Measurements from ENCODE around the gene KMT2D.
"Not testable (repeated sequence)": the region's sequence is repeated elsewhere in the genome, so short reads cannot be mapped to it uniquely, and the experiment has no call there.

Gene KMT2D

DNA sequence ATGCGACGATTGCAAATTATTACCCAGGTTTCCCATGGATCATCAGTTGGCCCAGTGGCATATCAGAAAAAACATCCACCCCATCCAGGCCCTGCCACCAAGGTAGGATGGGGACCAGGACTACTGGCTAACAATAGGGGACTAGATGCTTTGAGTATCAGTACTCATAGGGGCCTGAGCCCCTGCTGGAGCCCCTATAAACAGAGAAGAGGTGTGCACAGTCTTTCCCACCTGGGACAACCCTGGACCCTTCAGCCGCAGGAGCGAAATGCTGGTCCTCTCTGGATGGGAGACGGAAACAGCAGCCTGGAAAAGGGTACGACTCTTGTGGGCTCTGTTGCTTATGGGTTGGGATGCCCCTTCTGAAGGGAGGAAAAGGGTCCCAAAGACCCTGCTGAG, 28.3 kb upstream of the KMT2D start:
- DNase-seq (ENCODE audit: low read depth): no peak

- no peak for DNase-seq (ENCODE audit: low read depth)
These were observed 27.7 kb upstream of the KMT2D start for GRCh38 chr12:49088150-49088931.

DNA sequence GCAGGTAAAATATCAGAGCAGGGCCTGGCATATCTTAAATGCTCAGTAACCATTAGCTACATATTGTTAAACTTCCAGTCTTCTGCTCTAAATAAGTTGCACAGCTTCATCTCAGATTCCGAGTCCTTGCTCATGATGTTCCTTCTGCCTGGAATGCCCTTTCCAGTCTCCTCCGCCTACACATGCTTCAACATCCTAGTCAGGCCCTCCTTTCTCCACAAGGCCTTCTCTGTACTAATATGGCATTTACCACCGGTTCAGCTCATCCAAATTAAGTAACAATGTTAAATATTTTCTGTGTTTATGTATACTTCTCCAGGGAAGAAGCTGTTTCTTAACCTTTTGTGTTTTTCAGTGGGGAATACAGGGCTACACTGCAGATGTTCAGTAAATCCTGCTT, 25.5 kb upstream of the KMT2D start:
- no peak for DNase-seq (ENCODE audit: low read depth)

GRCh38 chr12:49084438-49084837, 23.8 kb upstream of the KMT2D start:
- no peak for DNase-seq (ENCODE audit: low read depth)

DNA sequence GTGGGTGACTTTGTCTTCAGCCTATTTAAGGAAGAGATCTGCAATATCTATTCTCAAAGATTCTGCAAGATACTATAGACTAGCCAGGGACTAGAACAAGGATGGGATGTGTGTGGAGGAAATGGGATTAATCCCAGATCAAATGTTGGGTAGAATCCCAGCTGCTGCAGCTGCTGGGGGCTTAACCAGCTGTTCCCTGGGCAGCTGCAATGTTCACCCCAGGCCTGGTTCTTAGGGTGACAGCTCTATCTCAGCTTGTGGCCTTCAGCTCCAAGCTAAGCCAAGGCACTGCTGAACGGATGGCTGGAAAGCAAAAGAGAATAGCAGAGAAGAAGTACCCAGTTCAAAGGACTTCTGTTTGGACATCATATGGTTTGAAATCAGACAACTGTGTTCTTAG, 19.2 kb upstream of the KMT2D start:
- DNase-seq (ENCODE audit: low read depth): no peak

GRCh38 chr12:49070971-49071370, 10.4 kb upstream of the KMT2D start:
- no peak for DNase-seq (ENCODE audit: low read depth)

DNA sequence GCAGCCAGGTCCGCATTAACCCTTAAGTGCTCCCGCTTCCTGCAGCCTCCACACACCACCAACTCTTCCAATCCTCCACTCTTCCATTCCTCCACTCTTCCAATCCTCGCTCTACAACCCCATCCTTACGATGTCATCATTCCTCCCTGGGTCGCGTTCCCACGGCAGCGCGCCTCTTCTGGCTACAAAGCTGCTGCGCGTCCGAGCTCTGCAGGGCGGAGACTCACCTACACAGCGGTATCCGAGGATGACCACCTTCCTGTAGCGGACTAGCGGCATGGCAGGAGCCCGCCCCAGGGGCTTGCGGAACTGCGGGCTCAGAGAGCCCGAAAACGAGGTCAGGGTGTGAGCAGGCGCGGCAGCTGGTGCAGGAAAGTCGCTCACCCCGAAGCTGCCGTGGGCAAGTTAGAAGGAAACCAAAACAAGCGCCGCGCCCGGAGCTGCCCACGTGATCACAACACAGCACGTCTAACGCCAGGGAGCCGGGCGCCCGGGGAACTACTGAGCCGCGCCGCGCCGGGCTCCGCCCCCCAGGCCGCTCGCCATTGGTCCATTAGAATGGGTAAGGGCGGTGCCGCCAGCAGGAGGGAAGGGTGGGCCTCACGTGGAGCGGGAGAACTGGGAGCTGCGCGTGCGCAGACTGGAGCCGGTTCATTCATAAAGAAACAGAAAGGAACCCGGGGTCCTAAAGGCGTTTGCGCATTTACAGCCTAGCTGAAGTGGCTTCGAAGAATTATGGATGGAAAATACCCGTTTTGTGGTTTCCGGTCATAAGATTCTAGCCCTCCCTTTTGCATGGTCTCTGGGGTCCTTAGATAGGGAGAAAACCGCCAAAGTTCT, 9.1 kb upstream of the KMT2D start, which contains the start of gene RHEBL1:
Gene RHEBL1 (minus strand): TSS at position 473 of the 840 bp plus-strand sequence. CDS start 194 bp downstream, at position 279.
- DNase-seq (ENCODE audit: low read depth): peak; percentile 95

DNA sequence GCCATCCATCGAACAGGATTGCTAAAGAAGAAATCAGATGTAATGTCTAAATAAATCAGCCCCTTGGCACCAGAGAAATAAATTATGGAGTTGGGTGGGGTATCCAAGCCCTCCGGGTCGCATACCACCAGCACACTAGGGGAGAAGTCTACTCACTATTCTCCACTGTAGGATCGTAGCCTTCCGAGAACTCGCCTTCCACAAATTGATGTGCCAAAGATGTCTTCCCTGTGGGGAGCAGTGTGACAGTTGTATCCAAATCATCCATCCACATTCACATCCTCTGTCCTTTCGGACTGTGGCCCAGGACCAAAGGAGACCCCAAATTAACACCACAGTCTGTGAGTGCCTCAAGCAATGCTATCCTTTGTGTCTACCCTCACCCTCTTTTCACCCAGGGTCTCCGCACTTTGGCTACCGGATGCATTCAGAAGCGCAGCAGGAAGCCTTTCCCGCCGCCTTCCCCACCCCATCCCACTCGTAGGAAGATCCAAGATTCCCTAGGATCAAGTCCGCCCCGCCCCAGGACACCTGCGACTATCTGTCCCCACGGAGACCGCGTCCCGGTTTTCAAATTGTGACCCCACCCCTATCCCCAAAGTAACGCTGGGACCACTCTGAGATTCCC, 8.4 kb upstream of the KMT2D start:
- DNase-seq (ENCODE audit: low read depth): no peak

GRCh38 chr12:49066120-49066519, 5.5 kb upstream of the KMT2D start:
- no peak for DNase-seq (ENCODE audit: low read depth)

GRCh38 chr12:49064767-49065152, 4.2 kb upstream of the KMT2D start:
- no peak for DNase-seq (ENCODE audit: low read depth)

- not testable (repeated sequence) for DNase-seq (ENCODE audit: low read depth)
These were observed 1.3 kb upstream of the KMT2D start for GRCh38 chr12:49061916-49062315.

- no peak for DNase-seq (ENCODE audit: low read depth)
These were observed 610 bp upstream of the KMT2D start for GRCh38 chr12:49061157-49061650.

DNA sequence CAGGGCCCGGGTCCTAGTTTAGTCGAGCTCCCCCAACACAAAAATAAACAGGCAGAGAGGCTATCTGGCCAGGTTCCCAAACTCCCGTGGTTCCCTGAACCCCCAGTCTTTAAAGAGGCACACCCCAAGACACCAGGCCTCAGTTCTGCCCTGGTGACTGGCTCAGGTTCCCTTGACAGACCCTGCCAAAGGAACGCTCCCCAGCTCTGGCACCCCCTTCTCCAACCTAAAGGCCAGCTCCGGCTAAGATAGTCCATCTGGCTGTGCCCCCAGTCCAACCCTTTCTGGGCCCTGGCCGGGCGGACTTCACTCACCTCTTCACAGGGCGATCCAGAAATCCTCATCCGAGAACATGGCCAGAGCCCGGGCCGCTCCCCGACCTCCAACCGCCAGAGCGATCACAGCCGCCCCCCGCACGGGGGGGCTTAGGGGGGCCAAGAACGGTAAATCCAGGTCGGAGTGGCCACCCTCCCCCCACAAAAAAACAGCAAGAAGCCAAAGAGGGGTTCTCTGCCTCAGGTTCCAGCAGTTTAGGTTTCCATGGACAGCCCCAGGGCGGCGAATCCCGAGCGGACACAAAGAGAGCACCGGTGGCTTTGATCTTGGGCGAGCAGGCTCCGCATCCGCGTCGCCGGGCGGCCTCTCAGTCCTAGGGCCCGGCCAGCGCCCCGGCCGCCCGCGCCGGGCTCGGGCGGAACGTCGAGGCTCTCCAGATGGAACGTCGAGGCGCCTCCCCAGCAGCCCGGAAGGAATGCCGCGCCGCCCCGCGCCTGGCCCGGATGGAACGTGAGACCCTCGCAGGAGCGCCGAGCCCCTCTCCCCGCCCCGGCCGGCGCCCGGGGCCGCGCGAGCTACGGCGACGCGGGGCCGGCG, 1.1 kb downstream of the KMT2D start:
- DNase-seq (ENCODE audit: low read depth): no peak

- no peak for DNase-seq (ENCODE audit: low read depth)
These were observed 1.6 kb downstream of the KMT2D start for GRCh38 chr12:49059045-49059298.

DNA sequence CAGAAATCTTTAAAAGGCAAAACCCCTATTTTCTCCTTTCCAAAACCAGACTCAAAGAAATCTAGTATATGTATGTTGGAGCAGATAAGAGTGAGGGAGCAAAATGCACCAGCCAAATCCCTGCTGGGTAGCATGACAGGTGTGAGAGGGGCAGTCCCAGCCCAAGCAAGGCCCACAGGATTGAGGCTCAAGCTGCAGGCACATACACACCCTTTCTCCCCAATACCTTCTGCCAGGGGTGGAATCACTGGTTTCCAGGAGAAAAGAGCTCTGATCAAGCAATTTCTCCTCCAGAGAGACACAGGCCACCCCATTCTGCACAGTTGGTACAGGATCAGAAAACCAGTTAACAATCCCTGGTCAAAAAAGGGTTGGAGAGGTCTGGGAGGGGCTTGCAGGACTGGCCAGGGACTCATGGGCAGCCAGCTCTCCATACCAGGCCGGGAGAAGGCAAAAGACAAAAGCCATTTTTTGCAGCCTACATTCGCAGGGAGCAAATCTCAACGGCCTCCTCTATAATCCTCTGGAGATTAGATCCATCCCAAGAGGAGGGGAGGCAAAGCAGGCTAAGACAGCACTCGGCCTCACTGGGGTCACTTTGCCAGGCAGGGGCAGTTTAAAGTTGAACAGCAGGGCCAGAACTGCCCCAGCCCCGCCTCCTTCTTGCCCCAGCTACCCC, 2.1 kb downstream of the KMT2D start:
- no peak for DNase-seq (ENCODE audit: low read depth)

- DNase-seq (ENCODE audit: low read depth): no peak
These were observed 2.7 kb downstream of the KMT2D start for GRCh38 chr12:49057888-49058287.

DNA sequence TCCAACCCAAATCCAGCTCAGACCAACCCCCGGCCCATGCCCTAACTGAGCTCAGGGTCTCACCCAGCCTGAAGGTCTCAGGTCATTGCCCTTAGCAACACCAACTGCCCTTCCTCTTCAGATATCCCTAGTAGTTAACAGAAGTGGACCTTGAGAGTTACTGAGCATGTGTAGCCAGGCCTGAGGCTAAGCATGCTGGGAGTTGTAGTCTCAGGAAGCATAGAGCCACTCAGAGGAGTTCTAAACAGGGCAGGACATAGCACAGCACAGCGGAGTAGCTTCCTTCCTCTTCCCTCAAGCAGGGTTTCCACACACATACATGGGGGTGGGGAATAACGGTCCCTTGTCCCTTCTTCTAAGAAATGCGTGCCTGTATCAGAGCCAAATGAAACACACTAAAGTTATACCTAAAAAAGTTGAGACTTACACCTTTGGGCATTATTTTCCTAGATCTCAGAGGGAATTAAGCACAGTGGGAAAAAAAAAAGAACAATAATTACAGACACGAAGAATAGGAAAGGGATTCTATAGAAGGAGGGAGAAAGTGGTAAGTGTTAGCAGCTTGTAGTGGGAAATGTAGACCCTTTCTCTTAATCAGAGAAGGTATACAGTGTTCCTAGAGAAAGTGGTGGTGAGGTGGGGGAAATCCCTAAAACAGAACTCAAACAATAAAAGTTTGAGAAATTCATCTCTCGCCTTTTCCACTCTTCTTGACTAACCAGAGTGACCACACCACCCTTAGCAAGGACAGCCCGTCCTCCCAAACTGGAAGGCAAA, 4.4 kb downstream of the KMT2D start:
- no peak for DNase-seq (ENCODE audit: low read depth)

DNA sequence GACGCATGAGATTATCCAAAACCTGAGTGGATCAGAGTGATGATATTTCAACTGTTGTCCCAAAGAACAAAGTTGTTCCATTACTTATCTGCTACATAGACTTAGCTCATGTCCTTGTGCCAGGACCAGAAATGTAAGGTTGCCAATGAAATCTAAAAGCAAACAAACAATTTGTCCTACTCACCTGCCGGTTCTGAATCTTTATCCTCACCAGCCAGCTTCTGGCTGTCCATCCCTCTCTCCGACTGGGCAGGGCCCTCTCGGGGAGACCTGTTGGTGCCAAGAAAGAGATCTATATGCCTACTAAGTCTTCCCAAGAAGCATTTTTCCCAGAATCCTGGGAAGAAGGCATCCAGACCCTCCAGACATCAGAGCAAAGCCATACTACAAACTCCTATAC, 5.5 kb downstream of the KMT2D start:
- DNase-seq (ENCODE audit: low read depth): no peak

GRCh38 chr12:49054524-49054923, 6.1 kb downstream of the KMT2D start:
- DNase-seq (ENCODE audit: low read depth): no peak

DNA sequence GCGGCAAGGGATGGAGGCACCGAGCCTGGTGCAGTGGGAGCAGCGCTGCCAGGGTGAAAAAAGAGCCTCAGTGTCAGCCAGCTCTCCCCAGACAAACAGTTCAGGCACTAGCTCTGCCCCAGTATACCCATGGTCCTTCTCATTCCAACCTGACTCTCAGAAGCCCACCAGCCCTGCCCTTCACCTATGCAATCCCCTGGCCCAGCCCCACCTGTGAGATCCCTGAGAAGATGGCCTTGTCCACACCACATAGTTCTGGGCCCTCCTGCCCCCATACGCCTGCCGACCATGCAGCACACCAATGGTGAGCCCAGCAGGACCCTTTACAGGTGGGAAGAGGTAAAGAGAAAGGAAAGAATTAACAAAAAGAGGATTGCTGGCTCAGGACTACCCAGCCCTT, 6.5 kb downstream of the KMT2D start:
- DNase-seq (ENCODE audit: low read depth): no peak
